ENCODE measurements around the gene HNMT. TPM values are rescaled to one million over a fixed set of nuclear protein-coding genes. Genes with fewer than 3 reads are reported as not detected.

The HNMT gene
- total RNA-seq, 3 donors from 2014 or later (not counting 1 experiment from before 2014, with no cell fraction given), result 1.1 to 2.1 (median 1.5) TPM

DNA sequence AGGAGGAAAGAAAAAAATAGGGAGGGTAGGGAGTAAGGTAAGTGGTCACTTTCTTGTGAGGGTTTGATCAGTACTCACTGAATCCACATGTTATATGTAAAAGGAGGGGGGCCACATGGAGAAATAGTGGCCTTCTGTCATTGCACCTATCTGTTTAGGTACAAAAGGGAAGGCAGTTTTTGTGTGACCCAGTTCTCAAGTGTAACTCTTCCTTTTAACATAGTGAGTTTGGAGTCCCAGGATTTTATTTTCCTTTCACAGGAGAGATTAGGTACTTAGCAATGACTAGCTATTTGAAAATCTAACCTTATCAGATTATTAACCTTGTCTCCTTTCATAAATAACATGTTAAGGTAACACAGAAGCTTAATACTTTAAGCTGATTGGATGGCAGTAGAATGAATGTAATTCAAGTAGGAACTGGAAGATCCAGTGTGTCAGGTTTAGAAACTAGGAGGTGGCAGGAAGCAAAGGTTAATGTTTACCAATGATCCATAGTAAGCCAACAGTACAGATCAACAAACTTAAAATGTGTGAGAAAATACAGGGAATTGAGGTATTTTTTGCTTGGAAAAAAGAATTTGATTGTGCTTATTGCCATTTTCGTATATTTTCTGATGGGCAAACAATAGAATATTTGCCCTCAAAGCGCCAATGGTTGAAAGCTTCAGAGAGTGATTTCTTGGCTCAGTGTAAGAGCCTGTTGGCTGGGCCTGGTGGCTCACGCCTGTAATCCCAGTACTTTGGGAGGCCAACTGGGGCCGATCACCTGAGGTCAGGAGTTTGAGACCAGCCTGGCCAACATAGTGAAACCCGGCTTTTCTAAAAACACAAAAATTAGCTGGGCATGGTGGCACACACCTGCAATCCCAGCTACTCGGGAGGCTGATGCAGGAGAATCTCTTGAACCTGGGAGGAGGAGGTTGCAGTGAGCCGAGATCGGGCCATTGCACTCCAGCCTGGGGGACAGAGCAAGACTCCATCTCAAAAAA lies 11.3 kb downstream of the HNMT start:
- intact Hi-C loops (cut with micrococcal nuclease), result no loop called here
- no peak for TF ChIP-seq CTCF (IDR thresholded peaks at IDR 0.05)
- no peak overlapping the region for H3K27ac Mint-ChIP-seq
- DNase-seq, result no peak
- H3K4me3 ChIP-seq (ENCODE audit: low read length), result no peak overlapping the region
- no peaks in the 10 kb centered on the region for H3K9me3 ChIP-seq (ENCODE audit: control insufficient read depth, insufficient read depth, low read length)
- no peaks in the 10 kb centered on the region for H3K27me3 Mint-ChIP-seq (ENCODE audit: low read depth in 2 of 2)
- H3K36me3 ChIP-seq (ENCODE audit: control insufficient read depth, insufficient read depth, low read length), result no peaks in the 10 kb centered on the region
- H3K27ac ChIP-seq (ENCODE audit: low read length), result no peak overlapping the region
- H3K9me3 Mint-ChIP-seq, result peaks cover 0 to 4% of the 10 kb centered on the region in 2 donors
- H3K4me1 ChIP-seq (ENCODE audit: control insufficient read depth, insufficient read depth, low read length), result no peaks in the 10 kb centered on the region
- no peaks in the 10 kb centered on the region for H3K36me3 Mint-ChIP-seq
- no peaks in the 10 kb centered on the region for H3K4me1 Mint-ChIP-seq
- H3K4me3 Mint-ChIP-seq, result no peak overlapping the region
- 76% methylated on average over 6 of the region's 8 CpGs for WGBS (ENCODE audit: insufficient coverage)
- no peaks in the 10 kb centered on the region for H3K27me3 ChIP-seq (ENCODE audit: control insufficient read depth, insufficient read depth, low read length)
- no peak for ATAC-seq

- 84% methylated on average over 3 of the region's 3 CpGs for WGBS (ENCODE audit: insufficient coverage)
- H3K27ac ChIP-seq (ENCODE audit: low read length), result no peak overlapping the region
Measured at GRCh38 chr2:137976274-137976673, 12.0 kb downstream of the HNMT start.

DNA sequence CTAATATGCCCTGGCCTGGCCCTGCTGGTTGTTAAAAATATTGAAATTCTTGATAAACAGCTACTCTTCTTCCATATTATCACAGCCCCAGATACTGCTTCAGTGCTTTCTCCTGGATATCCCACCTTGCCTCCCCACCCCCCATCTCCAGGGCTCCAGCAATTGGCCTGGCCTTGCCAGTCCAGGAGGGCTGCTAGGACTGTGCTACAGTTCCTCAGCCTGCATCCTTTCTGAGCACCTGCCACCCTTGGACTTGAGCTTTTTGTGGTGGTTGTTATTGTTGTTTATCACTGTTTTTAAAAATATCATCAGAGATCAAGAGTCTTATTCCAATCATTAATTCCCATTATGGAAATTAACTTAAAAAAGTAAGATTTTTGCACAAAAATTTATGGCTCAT lies 13.5 kb downstream of the HNMT start:
- no peaks in the 10 kb centered on the region for H3K9me3 ChIP-seq (ENCODE audit: control insufficient read depth, insufficient read depth, low read length)
- no peak for DNase-seq

More at GRCh38 chr2:137976274-137976673, 12.0 kb downstream of the HNMT start:
- Histone ChIP-seq H3K4me1 (ENCODE audit: control insufficient read depth, insufficient read depth, low read length) (no peaks in the 10 kb centered on the region), H3K27me3 (ENCODE audit: control insufficient read depth, insufficient read depth, low read length) (no peaks in the 10 kb centered on the region), H3K4me3 (ENCODE audit: low read length) (no peak overlapping the region), H3K36me3 (ENCODE audit: control insufficient read depth, insufficient read depth, low read length) (no peaks in the 10 kb centered on the region), H3K9me3 (ENCODE audit: control insufficient read depth, insufficient read depth, low read length) (no peaks in the 10 kb centered on the region)
- Mint-ChIP-seq H3K9me3 (peaks cover 0 to 4% of the 10 kb centered on the region in 2 donors), H3K4me3 (no peak overlapping the region), H3K4me1 (no peaks in the 10 kb centered on the region), H3K27ac (no peak overlapping the region), H3K36me3 (no peaks in the 10 kb centered on the region), H3K27me3 (ENCODE audit: low read depth in 2 of 2) (no peaks in the 10 kb centered on the region)
- no peak for ATAC-seq
- DNase-seq, result no peak
- intact Hi-C loops (cut with micrococcal nuclease), result no loop called here
- TF ChIP-seq CTCF (IDR thresholded peaks at IDR 0.05), result no peak

More for the DNA sequence above, 13.5 kb downstream of the HNMT start:
- peaks cover 0 to 4% of the 10 kb centered on the region in 2 donors for H3K9me3 Mint-ChIP-seq
- Histone ChIP-seq H3K4me1 (ENCODE audit: control insufficient read depth, insufficient read depth, low read length) (no peaks in the 10 kb centered on the region), H3K27ac (ENCODE audit: low read length) (no peak overlapping the region), H3K4me3 (ENCODE audit: low read length) (no peak overlapping the region), H3K36me3 (ENCODE audit: control insufficient read depth, insufficient read depth, low read length) (no peaks in the 10 kb centered on the region), H3K27me3 (ENCODE audit: control insufficient read depth, insufficient read depth, low read length) (no peaks in the 10 kb centered on the region)
- TF ChIP-seq CTCF (IDR thresholded peaks at IDR 0.05), result no peak
- H3K4me1 Mint-ChIP-seq, result no peaks in the 10 kb centered on the region
- H3K27me3 Mint-ChIP-seq (ENCODE audit: low read depth in 2 of 2), result no peaks in the 10 kb centered on the region
- H3K27ac Mint-ChIP-seq, result no peak overlapping the region
- H3K36me3 Mint-ChIP-seq, result no peaks in the 10 kb centered on the region
- no peak for ATAC-seq
- intact Hi-C loops (cut with micrococcal nuclease), result no loop called here
- H3K4me3 Mint-ChIP-seq, result no peak overlapping the region
